Nephron (organoid): ENCODE data around the gene TSR3.

Experiments
- H3K27ac Mint-ChIP-seq, 3 experiments: 2 replicates each; pipeline ENCODE4 v1.8.0; 2020; ENCODE audit warnings: mixed read lengths in 3 of 3, mild to moderate bottlenecking in 2 of 3, moderate library complexity in 1 of 3
- H3K27me3 Mint-ChIP-seq: 2 replicates; pipeline ENCODE4 v1.8.0; 2021; ENCODE audit warnings: low read depth, mild to moderate bottlenecking, moderate library complexity, mixed read lengths
- H3K36me3 Mint-ChIP-seq: 2 replicates; pipeline ENCODE4 v1.8.0; 2020; ENCODE audit warnings: low read depth, mixed read lengths
- H3K4me1 Mint-ChIP-seq: 2 replicates; pipeline ENCODE4 v1.8.0; 2020; ENCODE audit warnings: mixed read lengths
- H3K4me3 Mint-ChIP-seq, 3 experiments: 2 replicates each; pipeline ENCODE4 v1.8.0; 2020; ENCODE audit warnings: mild to moderate bottlenecking in 3 of 3, mixed read lengths in 3 of 3, moderate library complexity in 2 of 3
- H3K9me3 Mint-ChIP-seq: 2 replicates; pipeline ENCODE4 v1.8.0; 2020; ENCODE audit warnings: mixed read lengths
- CTCF ChIP-seq, 3 experiments: fragments of 200-600 bp; sonication (generic); IDR thresholded peaks; one replicate each; pipeline ENCODE4 v1.5.0; 2021; ENCODE audit warnings: antibody characterized with exemption in 3 of 3; ENCODE audit not compliant: unreplicated experiment in 3 of 3

TSR3 gene

DNA sequence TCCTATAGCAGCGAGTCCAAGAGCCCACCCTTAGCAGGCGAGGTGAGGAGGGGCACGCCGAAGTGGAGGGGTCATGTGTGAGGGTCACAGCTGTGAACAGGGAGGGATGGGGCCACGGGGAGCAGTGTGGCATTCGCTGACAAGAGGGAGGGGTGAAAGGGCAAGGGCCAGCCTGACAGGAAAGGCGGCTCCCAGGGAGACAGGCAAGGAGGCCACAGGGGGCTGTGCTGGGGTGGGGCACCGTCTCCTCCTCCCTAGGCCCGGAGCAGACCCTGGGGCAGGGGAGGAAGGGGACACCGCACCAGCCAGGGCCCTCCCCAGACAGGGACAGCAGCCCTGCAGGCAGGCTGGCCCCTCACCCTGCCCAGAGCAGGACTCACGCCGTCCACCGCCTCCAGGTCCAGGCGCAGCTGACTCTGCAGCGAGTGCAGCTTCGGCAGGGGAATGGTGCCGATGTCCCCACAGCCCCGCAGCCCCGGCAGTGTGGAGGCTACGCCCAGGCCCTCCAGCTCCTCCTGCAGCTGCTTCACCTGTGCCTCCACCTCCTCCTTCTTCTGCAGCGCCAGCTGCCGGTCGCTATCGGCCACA is 15.1 kb upstream of the TSR3 start:
- Mint-ChIP-seq H3K4me1 (peaks cover 4% of the 10 kb centered on the region), H3K9me3 (no peaks in the 10 kb centered on the region), H3K27me3 (no peaks in the 10 kb centered on the region), H3K27ac (no peak overlapping the region), H3K4me3 (no peak overlapping the region), H3K36me3 (peaks cover 4% of the 10 kb centered on the region)
- TF ChIP-seq CTCF (IDR thresholded peaks at IDR 0.05; ENCODE audit: unreplicated experiment in 3 of 3) = no peak

- no peaks in the 10 kb centered on the region for H3K9me3 Mint-ChIP-seq
- no peak overlapping the region for H3K27ac Mint-ChIP-seq
- H3K27me3 Mint-ChIP-seq = no peaks in the 10 kb centered on the region
- H3K36me3 Mint-ChIP-seq = peaks cover 4% of the 10 kb centered on the region
- TF ChIP-seq CTCF (IDR thresholded peaks at IDR 0.05; ENCODE audit: unreplicated experiment in 3 of 3) = no peak
- no peak overlapping the region for H3K4me3 Mint-ChIP-seq
- peaks cover 4% of the 10 kb centered on the region for H3K4me1 Mint-ChIP-seq
Observed at GRCh38 chr16:1366060-1366711, 14.5 kb upstream of the TSR3 start.

DNA sequence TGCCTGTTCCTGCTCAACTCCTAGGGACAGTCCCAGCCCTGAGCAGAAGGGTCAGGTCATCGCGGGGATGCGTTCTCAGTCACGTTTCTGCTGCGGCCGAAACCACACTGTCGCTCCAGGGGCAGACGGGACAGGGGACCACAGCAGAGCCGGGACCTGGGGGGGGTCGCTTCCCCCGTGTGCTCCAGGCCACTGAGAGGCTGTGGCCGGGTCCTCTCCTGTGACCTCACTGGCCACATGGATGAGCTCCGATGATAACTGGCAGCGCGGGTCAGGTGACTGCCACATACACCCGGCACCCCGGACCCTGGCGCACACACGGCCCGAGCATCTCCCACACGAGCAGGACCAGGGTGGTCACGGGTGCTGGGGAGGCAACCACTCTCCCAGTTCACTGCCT is 12.8 kb upstream of the TSR3 start:
- Mint-ChIP-seq H3K9me3 (no peaks in the 10 kb centered on the region), H3K4me1 (peaks cover 4% of the 10 kb centered on the region), H3K27me3 (no peaks in the 10 kb centered on the region), H3K27ac (no peak overlapping the region), H3K4me3 (no peak overlapping the region), H3K36me3 (peaks cover 4% of the 10 kb centered on the region)
- TF ChIP-seq CTCF (IDR thresholded peaks at IDR 0.05; ENCODE audit: unreplicated experiment in 3 of 3) = no peak

- Mint-ChIP-seq H3K4me3 (no peak overlapping the region), H3K27me3 (no peaks in the 10 kb centered on the region), H3K36me3 (peaks cover 4% of the 10 kb centered on the region), H3K27ac (peak overlapping the region in 1 of 3 experiments; percentile 37), H3K4me1 (peaks cover 4% of the 10 kb centered on the region), H3K9me3 (no peaks in the 10 kb centered on the region)
- TF ChIP-seq CTCF (IDR thresholded peaks at IDR 0.05; ENCODE audit: unreplicated experiment in 3 of 3) = peak; percentile 50 to 72 (median 66)
Observed at GRCh38 chr16:1363501-1364041, 11.9 kb upstream of the TSR3 start.

- TF ChIP-seq CTCF (IDR thresholded peaks at IDR 0.05; ENCODE audit: unreplicated experiment in 3 of 3) = no peak
- no peaks in the 10 kb centered on the region for H3K27me3 Mint-ChIP-seq
- H3K9me3 Mint-ChIP-seq = no peaks in the 10 kb centered on the region
- no peak overlapping the region for H3K27ac Mint-ChIP-seq
- peaks cover 4% of the 10 kb centered on the region for H3K36me3 Mint-ChIP-seq
- peaks cover 4% of the 10 kb centered on the region for H3K4me1 Mint-ChIP-seq
- no peak overlapping the region for H3K4me3 Mint-ChIP-seq
Observed at GRCh38 chr16:1362807-1363206, 11.1 kb upstream of the TSR3 start.
